ENCODE results near the gene OR6P1.

GRCh38 chr1:158534496-158534895 lies 35.9 kb downstream of the OR6P1 start:
- TF ChIP-seq, protein P1, sequence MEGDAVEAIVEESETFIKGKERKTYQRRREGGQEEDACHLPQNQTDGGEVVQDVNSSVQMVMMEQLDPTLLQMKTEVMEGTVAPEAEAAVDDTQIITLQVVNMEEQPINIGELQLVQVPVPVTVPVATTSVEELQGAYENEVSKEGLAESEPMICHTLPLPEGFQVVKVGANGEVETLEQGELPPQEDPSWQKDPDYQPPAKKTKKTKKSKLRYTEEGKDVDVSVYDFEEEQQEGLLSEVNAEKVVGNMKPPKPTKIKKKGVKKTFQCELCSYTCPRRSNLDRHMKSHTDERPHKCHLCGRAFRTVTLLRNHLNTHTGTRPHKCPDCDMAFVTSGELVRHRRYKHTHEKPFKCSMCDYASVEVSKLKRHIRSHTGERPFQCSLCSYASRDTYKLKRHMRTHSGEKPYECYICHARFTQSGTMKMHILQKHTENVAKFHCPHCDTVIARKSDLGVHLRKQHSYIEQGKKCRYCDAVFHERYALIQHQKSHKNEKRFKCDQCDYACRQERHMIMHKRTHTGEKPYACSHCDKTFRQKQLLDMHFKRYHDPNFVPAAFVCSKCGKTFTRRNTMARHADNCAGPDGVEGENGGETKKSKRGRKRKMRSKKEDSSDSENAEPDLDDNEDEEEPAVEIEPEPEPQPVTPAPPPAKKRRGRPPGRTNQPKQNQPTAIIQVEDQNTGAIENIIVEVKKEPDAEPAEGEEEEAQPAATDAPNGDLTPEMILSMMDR (IDR thresholded peaks at IDR 0.05; ENCODE audit: low read depth, low read length, poor library complexity, severe bottlenecking), result no peak
- TF ChIP-seq EZH2phosphoT487 (IDR thresholded peaks at IDR 0.05; ENCODE audit: borderline replicate concordance, low read length), result no peak
